WTC11 (cell line): ENCODE data around the gene VAV2. TPM values are rescaled to one million over a fixed set of nuclear protein-coding genes. Genes with fewer than 3 reads are reported as not detected.

Experiments
- ATAC-seq: fragments of 200-7000 bp; cut with Tn5 transposase; 2 replicates; pipeline ENCODE4 v1.10.0; 2021; ENCODE audit warnings: mild to moderate bottlenecking, moderate library complexity
- CTCF ChIA-PET: fragments of 300-600 bp; sonication (Branson Sonifier 250); formaldehyde crosslinking; loops from one replicate; lab custom pipeline; 2021; ENCODE audit warnings: antibody characterized with exemption; lab: Charles Lee
- POLR2A ChIA-PET: fragments of 350-600 bp; sonication (Branson Sonifier 250); formaldehyde crosslinking; loops from one replicate; lab custom pipeline; 2021; ENCODE audit warnings: antibody characterized with exemption; lab: Charles Lee
- DNase-seq: peaks from one replicate; pipeline ENCODE4 v3.0.0; 2021; ENCODE audit warnings: low spot score
- H3K27ac Mint-ChIP-seq: 2 replicates; pipeline ENCODE4 v1.8.0; 2021; ENCODE audit warnings: mixed read lengths
- H3K27me3 Mint-ChIP-seq: 2 replicates; pipeline ENCODE4 v1.8.0; 2021; ENCODE audit warnings: low read depth, mild to moderate bottlenecking, moderate library complexity, mixed read lengths
- H3K36me3 Mint-ChIP-seq: 2 replicates; pipeline ENCODE4 v1.8.0; 2021; ENCODE audit warnings: mixed read lengths
- H3K4me1 Mint-ChIP-seq: 2 replicates; pipeline ENCODE4 v1.8.0; 2022; ENCODE audit warnings: mixed read lengths
- H3K4me3 Mint-ChIP-seq: 2 replicates; pipeline ENCODE4 v1.8.0; 2021; ENCODE audit warnings: mild to moderate bottlenecking, moderate library complexity, mixed read lengths
- H3K9me3 Mint-ChIP-seq: 2 replicates; pipeline ENCODE4 v1.8.0; 2021; ENCODE audit warnings: mixed read lengths
- CBFB ChIP-seq: sonication (generic); formaldehyde crosslinking; IDR thresholded peaks from 2 replicates; pipeline ENCODE4 v1.8.1; 2022; ENCODE audit warnings: mild to moderate bottlenecking, low read depth, missing genetic modification reagents
- CTCF ChIP-seq: fragments of 200-600 bp; IDR thresholded peaks from 2 replicates; pipeline ENCODE4 v1.8.0; 2022; ENCODE audit warnings: antibody characterized with exemption
- E2F1 ChIP-seq: sonication (generic); formaldehyde crosslinking; IDR thresholded peaks from 2 replicates; pipeline ENCODE4 v1.8.0; 2022; ENCODE audit warnings: mild to moderate bottlenecking, missing genetic modification reagents
- E2F5 ChIP-seq: sonication (generic); formaldehyde crosslinking; IDR thresholded peaks from 2 replicates; pipeline ENCODE4 v1.8.1; 2022; ENCODE audit warnings: mild to moderate bottlenecking, moderate library complexity, missing genetic modification reagents
- ERG ChIP-seq: fragments of 250-450 bp; sonication (Bioruptor Pico); IDR thresholded peaks from 2 replicates; pipeline ENCODE4 v1.8.0; 2021; ENCODE audit warnings: mild to moderate bottlenecking
- FOXP1 ChIP-seq: sonication (generic); formaldehyde crosslinking; IDR thresholded peaks from 2 replicates; pipeline ENCODE4 v1.8.0; 2022; ENCODE audit warnings: missing genetic modification reagents, mild to moderate bottlenecking, moderate library complexity, borderline replicate concordance
- GTF2I ChIP-seq: fragments of 250-450 bp; sonication (Bioruptor Pico); conservative IDR thresholded peaks from 2 replicates; pipeline ENCODE4 v1.4.0; 2021; ENCODE audit warnings: mild to moderate bottlenecking
- IRF1 ChIP-seq: sonication (generic); formaldehyde crosslinking; IDR thresholded peaks from 2 replicates; pipeline ENCODE4 v1.8.0; 2023; ENCODE audit warnings: missing genetic modification reagents
- JUN ChIP-seq: sonication (generic); formaldehyde crosslinking; IDR thresholded peaks from 2 replicates; pipeline ENCODE4 v1.8.0; 2023; ENCODE audit warnings: mild to moderate bottlenecking, missing genetic modification reagents
- NR1H2 ChIP-seq: sonication (generic); formaldehyde crosslinking; IDR thresholded peaks from 2 replicates; pipeline ENCODE4 v1.9.0; 2021; ENCODE audit warnings: mild to moderate bottlenecking, moderate library complexity, missing genetic modification reagents
- NR3C1 ChIP-seq: sonication (generic); formaldehyde crosslinking; conservative IDR thresholded peaks from 2 replicates; pipeline ENCODE4 v1.8.1; 2023; ENCODE audit warnings: low read depth, mild to moderate bottlenecking, missing genetic modification reagents
- RORB ChIP-seq: fragments of 250-450 bp; sonication (Bioruptor Pico); IDR thresholded peaks from 2 replicates; pipeline ENCODE4 v1.9.0; 2021; ENCODE audit warnings: mild to moderate bottlenecking
- ZBTB43 ChIP-seq: sonication (generic); formaldehyde crosslinking; IDR thresholded peaks from 2 replicates; pipeline ENCODE4 v1.8.1; 2023; ENCODE audit warnings: mild to moderate bottlenecking, missing genetic modification reagents
- ZNF281 ChIP-seq: sonication (generic); formaldehyde crosslinking; IDR thresholded peaks from 2 replicates; pipeline ENCODE4 v1.8.0; 2023; ENCODE audit warnings: mild to moderate bottlenecking, missing genetic modification reagents
- ZNF512 ChIP-seq: sonication (generic); formaldehyde crosslinking; IDR thresholded peaks from 2 replicates; pipeline ENCODE4 v1.8.1; 2022; ENCODE audit warnings: missing genetic modification reagents, borderline replicate concordance
- ZNF532 ChIP-seq: fragments of 250-450 bp; sonication (Bioruptor Pico); IDR thresholded peaks from 2 replicates; pipeline ENCODE4 v1.9.0; 2021; ENCODE audit warnings: mild to moderate bottlenecking, borderline replicate concordance
- total RNA-seq: library from RNA; stranded (reverse); gene quantifications from 3 replicates; pipeline ENCODE4 v1.2.3, GENCODE V29; 2021

Gene VAV2
- total RNA-seq, 1 experiment from 2014 or later = 39.7 TPM

GRCh38 chr9:133788819-133789717 is 203.1 kb downstream of the VAV2 start (continued):
- TF ChIP-seq ZNF532 (CRISPR knock-in tag) = no peak
- no peak for TF ChIP-seq RORB (CRISPR knock-in tag)
- no peak for TF ChIP-seq ZNF512 (CRISPR knock-in tag)

- peak overlapping the region; percentile 82 for H3K27ac Mint-ChIP-seq
- no peaks in the 10 kb centered on the region for H3K27me3 Mint-ChIP-seq
- H3K4me3 Mint-ChIP-seq = no peak overlapping the region
- no peak for DNase-seq
- POLR2A ChIA-PET = no interaction called here
- CTCF ChIA-PET = interaction anchor here (0.6 to 2.5 kb wide), 8 partner anchors 19 to 519 kb away, joined by 4 to 18 read pairs (median 6); no protein-coding TSS in a partner anchor
- ATAC-seq = no peak
- no peaks in the 10 kb centered on the region for H3K9me3 Mint-ChIP-seq
- H3K36me3 Mint-ChIP-seq = peaks cover 14% of the 10 kb centered on the region; the same call in 1 of the 2 replicates
- H3K4me1 Mint-ChIP-seq = no peaks in the 10 kb centered on the region
- TF ChIP-seq IRF1 (no peak), CTCF (no peak), E2F1 (CRISPR knock-in tag) (no peak), CBFB (CRISPR knock-in tag) (no peak), RORB (CRISPR knock-in tag) (no peak), NR3C1 (CRISPR knock-in tag) (no peak), ZBTB43 (CRISPR knock-in tag) (no peak), GTF2I (CRISPR knock-in tag) (no peak), JUN (CRISPR knock-in tag) (no peak), ZNF281 (CRISPR knock-in tag) (no peak), NR1H2 (CRISPR knock-in tag) (no peak), ERG (CRISPR knock-in tag) (no peak), E2F5 (no peak), FOXP1 (CRISPR knock-in tag) (no peak)
Observed at GRCh38 chr9:133788045-133788818, 203.9 kb downstream of the VAV2 start.
